Activated CD8-positive, alpha-beta memory T cell treated with anti-CD3 and anti-CD28 coated beads for 36 hours (primary cell): ENCODE results near the gene CLCF1. TPM values are rescaled to one million over a fixed set of nuclear protein-coding genes. Genes with fewer than 3 reads are reported as not detected.

ENCODE experiments used
- CTCF ChIA-PET: fragments of 350-600 bp; sonication (Branson Sonifier 250); formaldehyde crosslinking; loops from one replicate; lab custom pipeline; 2021; ENCODE audit warnings: antibody characterized with exemption; lab: Charles Lee
- POLR2A ChIA-PET: fragments of 350-600 bp; sonication (Branson Sonifier 250); formaldehyde crosslinking; loops from one replicate; lab custom pipeline; 2021; ENCODE audit warnings: antibody characterized with exemption; lab: Charles Lee
- total RNA-seq, 2 experiments: library from RNA; stranded (reverse); gene quantifications; one replicate each; pipeline ENCODE4 v1.2.3, GENCODE V29; 2021

The CLCF1 gene
- total RNA-seq, 2 experiments from 2014 or later = 2.9 to 3.5 TPM

- ChIA-PET POLR2A (no interaction called here), CTCF (interaction anchor here (2.2 to 20.0 kb wide), 3 partner anchors 11 to 47 kb away, joined by 5 to 601 read pairs (median 7); partner anchors contain the start of gene CLCF1)
These were observed 15.3 kb downstream of the CLCF1 start for GRCh38 chr11:67357831-67358670.

- ChIA-PET POLR2A (interaction anchor here (0.6 to 1.0 kb wide), 3 partner anchors 8 to 35 kb away, joined by 3 read pairs; partner anchors contain the start of genes CLCF1 and RAD9A), CTCF (interaction anchor here (0.6 to 20.0 kb wide), 15 partner anchors 9 to 956 kb away, joined by 3 to 601 read pairs (median 4); partner anchors contain the start of genes CLCF1, PPP1CA and RAD9A)
These were observed 16.4 kb downstream of the CLCF1 start for GRCh38 chr11:67356864-67357561.

GRCh38 chr11:67356387-67356863 lies 17.0 kb downstream of the CLCF1 start:
- ChIA-PET CTCF (interaction anchor here (0.6 to 20.0 kb wide), 13 partner anchors 9 to 136 kb away, joined by 3 to 601 read pairs (median 4); partner anchors contain the start of genes CLCF1, PPP1CA and RAD9A), POLR2A (interaction anchor here (0.6 to 1.8 kb wide), 4 partner anchors 8 to 35 kb away, joined by 3 to 4 read pairs (median 3); partner anchors contain the start of genes CLCF1 and RAD9A)

- POLR2A ChIA-PET = interaction anchor here (0.6 to 1.8 kb wide), 5 partner anchors 9 to 426 kb away, joined by 3 to 4 read pairs (median 3); partner anchors contain the start of genes CLCF1 and RAD9A
- CTCF ChIA-PET = interaction anchor here (0.6 to 20.0 kb wide), 14 partner anchors 8 to 137 kb away, joined by 3 to 601 read pairs (median 4); partner anchors contain the start of genes CLCF1, PPP1CA and RAD9A
These were observed 17.5 kb downstream of the CLCF1 start for GRCh38 chr11:67355794-67356386.

GRCh38 chr11:67355023-67355793 lies 18.2 kb downstream of the CLCF1 start:
- ChIA-PET CTCF (interaction anchor here (0.6 to 20.0 kb wide), 7 partner anchors 10 to 92 kb away, joined by 3 to 601 read pairs (median 4); partner anchors contain the start of genes CLCF1, GRK2, PPP1CA and RAD9A), POLR2A (interaction anchor here (0.7 to 2.8 kb wide), 3 partner anchors 18 to 427 kb away, joined by 3 to 12 read pairs (median 4); partner anchors contain the start of gene CLCF1)

- POLR2A ChIA-PET = interaction anchor here (0.7 to 2.8 kb wide), 6 partner anchors 8 to 47 kb away, joined by 3 to 12 read pairs (median 4); partner anchors contain the start of genes CLCF1 and PPP1CA
These were observed 19.0 kb downstream of the CLCF1 start for GRCh38 chr11:67354075-67355022.

GRCh38 chr11:67353317-67354074 lies 19.9 kb downstream of the CLCF1 start, which contains the start of gene POLD4:
Gene POLD4 (minus strand): TSS chr11:67353546. CDS start chr11:67353399, 147 bp downstream.
- ChIA-PET CTCF (interaction anchor here (0.6 to 20.0 kb wide), 13 partner anchors 8 to 238 kb away, joined by 3 to 601 read pairs (median 4); partner anchors contain the start of genes CLCF1, GRK2, RAD9A and TBC1D10C), POLR2A (interaction anchor here (0.6 to 2.8 kb wide), 12 partner anchors 9 to 115 kb away, joined by 3 to 12 read pairs (median 3); partner anchors contain the start of genes CLCF1, PPP1CA, RAD9A and TMEM134)

More at GRCh38 chr11:67354075-67355022, 19.0 kb downstream of the CLCF1 start:
- CTCF ChIA-PET = interaction anchor here (0.6 to 20.0 kb wide), 9 partner anchors 9 to 102 kb away, joined by 3 to 601 read pairs (median 4); partner anchors contain the start of genes CLCF1, GRK2 and RAD9A

- ChIA-PET CTCF (interaction anchor here (0.7 to 20.0 kb wide), 12 partner anchors 8 to 237 kb away, joined by 3 to 601 read pairs (median 5); partner anchors contain the start of genes CLCF1, RAD9A and TBC1D10C), POLR2A (interaction anchor here (0.6 to 2.8 kb wide), 10 partner anchors 20 to 116 kb away, joined by 3 to 12 read pairs (median 4); partner anchors contain the start of genes CLCF1, PPP1CA, RAD9A and TMEM134)
These were observed 20.7 kb downstream of the CLCF1 start for GRCh38 chr11:67352546-67353316.

- POLR2A ChIA-PET = interaction anchor here (0.8 to 1.5 kb wide), 5 partner anchors 22 to 112 kb away, joined by 3 to 5 read pairs (median 3); partner anchors contain the start of genes PPP1CA and RAD9A
- CTCF ChIA-PET = interaction anchor here (0.6 to 20.0 kb wide), 20 partner anchors 9 to 269 kb away, joined by 3 to 601 read pairs (median 6); partner anchors contain the start of genes CLCF1, PPP1CA and RAD9A
These were observed 22.0 kb downstream of the CLCF1 start for GRCh38 chr11:67351275-67352005.

GRCh38 chr11:67349928-67350465 lies 23.4 kb downstream of the CLCF1 start:
- ChIA-PET POLR2A (no interaction called here), CTCF (interaction anchor here (2.5 to 20.0 kb wide), 3 partner anchors 28 to 88 kb away, joined by 10 to 601 read pairs (median 24); partner anchors contain the start of genes CLCF1 and RAD9A)

- CTCF ChIA-PET = interaction anchor here (0.5 to 20.0 kb wide), 2 partner anchors 29 to 942 kb away, joined by 6 to 601 read pairs; partner anchors contain the start of gene CLCF1
- POLR2A ChIA-PET = no interaction called here
These were observed 23.9 kb downstream of the CLCF1 start for GRCh38 chr11:67349457-67349856.

- CTCF ChIA-PET = interaction anchor here (0.5 to 20.0 kb wide), 2 partner anchors 29 to 942 kb away, joined by 6 to 601 read pairs; partner anchors contain the start of gene CLCF1
These were observed 24.4 kb downstream of the CLCF1 start for GRCh38 chr11:67349036-67349435.

More at GRCh38 chr11:67349036-67349435, 24.4 kb downstream of the CLCF1 start:
- POLR2A ChIA-PET = no interaction called here
